H9 (cell line): ENCODE measurements around the gene TMPRSS6. TPM values are rescaled to one million over a fixed set of nuclear protein-coding genes. Genes with fewer than 3 reads are reported as not detected.

Experiments
- DNase-seq: peaks from one replicate; pipeline ENCODE4 v3.0.0-alpha.2; 2017
- H2AFZ ChIP-seq: one replicate; pipeline ENCODE4 v1.6.1; 2013; ENCODE audit warnings: mild to moderate bottlenecking, low read length, control low read depth, moderate library complexity
- H2AK5ac ChIP-seq: 2 replicates; pipeline ENCODE4 v1.6.1; 2013; ENCODE audit warnings: low read length, control low read depth, mixed read lengths; ENCODE audit not compliant: insufficient read length
- H2BK120ac ChIP-seq: one replicate; pipeline ENCODE4 v1.6.1; 2013; ENCODE audit warnings: low read depth, mild to moderate bottlenecking, low read length, control low read depth, inconsistent platforms; ENCODE audit not compliant: poor library complexity, severe bottlenecking
- H2BK12ac ChIP-seq: 2 replicates; pipeline ENCODE4 v1.6.1; 2013; ENCODE audit warnings: low read length, control low read depth, mixed read lengths, low read depth; ENCODE audit not compliant: insufficient read length
- H2BK15ac ChIP-seq: 2 replicates; pipeline ENCODE4 v1.6.1; 2013; ENCODE audit warnings: low read depth, low read length, control low read depth
- H2BK20ac ChIP-seq: one replicate; pipeline ENCODE4 v1.6.1; 2013; ENCODE audit warnings: low read depth, mild to moderate bottlenecking, low read length, control low read depth, inconsistent platforms; ENCODE audit not compliant: poor library complexity, severe bottlenecking
- H2BK5ac ChIP-seq: 2 replicates; pipeline ENCODE4 v1.6.1; 2013; ENCODE audit warnings: low read length, control low read depth, mixed read lengths; ENCODE audit not compliant: insufficient read length
- H3K14ac ChIP-seq: 2 replicates; pipeline ENCODE4 v1.6.1; 2013; ENCODE audit warnings: low read length, control low read depth; ENCODE audit not compliant: insufficient read depth
- H3K18ac ChIP-seq: 2 replicates; pipeline ENCODE4 v1.6.1; 2013; ENCODE audit warnings: low read depth, mild to moderate bottlenecking, mixed read lengths, low read length, control low read depth; ENCODE audit not compliant: insufficient read length
- H3K23ac ChIP-seq: 2 replicates; pipeline ENCODE4 v1.6.1; 2013; ENCODE audit warnings: low read length, control low read depth, mixed read lengths, low read depth; ENCODE audit not compliant: insufficient read length
- H3K23me2 ChIP-seq: 2 replicates; pipeline ENCODE4 v1.6.1; 2013; ENCODE audit warnings: low read depth, mild to moderate bottlenecking, mixed read lengths, low read length, control low read depth; ENCODE audit not compliant: insufficient read length, poor library complexity, severe bottlenecking
- H3K27ac ChIP-seq: 2 replicates; pipeline ENCODE4 v1.5.1; 2013; ENCODE audit warnings: low read length, control low read depth, mixed read lengths, low read depth; ENCODE audit not compliant: insufficient read length
- H3K27me3 ChIP-seq: 2 replicates; pipeline ENCODE4 v1.6.1; 2013; ENCODE audit warnings: low read length, control low read depth, inconsistent platforms; ENCODE audit not compliant: insufficient read depth
- H3K4ac ChIP-seq: 2 replicates; pipeline ENCODE4 v1.6.1; 2013; ENCODE audit warnings: low read depth, mild to moderate bottlenecking, control low read depth, inconsistent platforms, low read length, moderate library complexity
- H3K4me1 ChIP-seq: 2 replicates; pipeline ENCODE4 v1.6.1; 2013; ENCODE audit warnings: low read length, control low read depth, inconsistent platforms; ENCODE audit not compliant: insufficient read depth
- H3K4me2 ChIP-seq: 2 replicates; pipeline ENCODE4 v1.6.1; 2013; ENCODE audit warnings: low read length, control low read depth, mixed read lengths; ENCODE audit not compliant: insufficient read length, insufficient read depth
- H3K56ac ChIP-seq: 2 replicates; pipeline ENCODE4 v1.6.1; 2013; ENCODE audit warnings: low read depth, mild to moderate bottlenecking, mixed read lengths, low read length, control low read depth; ENCODE audit not compliant: insufficient read length
- H3K79me1 ChIP-seq: 2 replicates; pipeline ENCODE4 v1.6.1; 2013; ENCODE audit warnings: low read depth, mild to moderate bottlenecking, moderate library complexity, low read length, control low read depth, inconsistent platforms; ENCODE audit not compliant: insufficient read depth, poor library complexity, severe bottlenecking
- H3K79me2 ChIP-seq: 2 replicates; pipeline ENCODE4 v1.6.1; 2013; ENCODE audit warnings: low read length, control low read depth, inconsistent platforms; ENCODE audit not compliant: insufficient read depth
- H3K9ac ChIP-seq: 2 replicates; pipeline ENCODE4 v1.6.1; 2013; ENCODE audit warnings: low read length, control low read depth, mixed read lengths; ENCODE audit not compliant: insufficient read length; ENCODE audit errors: extremely low read depth
- H3K9me3 ChIP-seq: one replicate; pipeline ENCODE4 v1.6.1; 2013; ENCODE audit warnings: low read depth, low read length, inconsistent platforms; ENCODE audit not compliant: control insufficient read depth
- H3T11ph ChIP-seq: one replicate; pipeline ENCODE4 v1.6.1; 2013; ENCODE audit warnings: mild to moderate bottlenecking, low read length, control low read depth, inconsistent platforms
- H4K20me1 ChIP-seq: one replicate; pipeline ENCODE4 v1.6.1; 2013; ENCODE audit not compliant: control insufficient read depth, insufficient read length, insufficient read depth
- H4K5ac ChIP-seq: 2 replicates; pipeline ENCODE4 v1.6.1; 2013; ENCODE audit warnings: low read depth, mild to moderate bottlenecking, mixed read lengths, low read length, control low read depth; ENCODE audit not compliant: insufficient read length
- H4K8ac ChIP-seq: replicated peaks from 2 replicates; pipeline ENCODE4 v1.6.1; 2013; ENCODE audit warnings: low read length, control low read depth, mixed read lengths, low read depth; ENCODE audit not compliant: insufficient read length
- H4K91ac ChIP-seq: 2 replicates; pipeline ENCODE4 v1.6.1; 2013; ENCODE audit warnings: low read depth, mild to moderate bottlenecking, moderate library complexity, mixed read lengths, low read length, control low read depth; ENCODE audit not compliant: insufficient read length
- H3K27ac Mint-ChIP-seq, 3 experiments: 2 replicates in 2 of 3; 3 replicates in 1 of 3; pipeline ENCODE4 v1.8.0; 2020 to 2021; ENCODE audit warnings: mixed read lengths in 3 of 3, mild to moderate bottlenecking in 1 of 3, moderate library complexity in 1 of 3
- H3K27me3 Mint-ChIP-seq: 2 replicates; pipeline ENCODE4 v1.8.0; 2021; ENCODE audit warnings: low read depth, mild to moderate bottlenecking, moderate library complexity, mixed read lengths
- H3K36me3 Mint-ChIP-seq, 3 experiments: 2 replicates in 2 of 3; 3 replicates in 1 of 3; pipeline ENCODE4 v1.8.0; 2020 to 2021; ENCODE audit warnings: low read depth in 3 of 3, mixed read lengths in 3 of 3; ENCODE audit not compliant: insufficient read depth in 1 of 3
- H3K4me1 Mint-ChIP-seq, 2 experiments: 2 replicates each; pipeline ENCODE4 v1.8.0; 2020; ENCODE audit warnings: mixed read lengths in 2 of 2
- H3K4me3 Mint-ChIP-seq, 2 experiments: 2 replicates in 1 of 2; 3 replicates in 1 of 2; pipeline ENCODE4 v1.8.0; 2020 to 2021; ENCODE audit warnings: mild to moderate bottlenecking in 2 of 2, mixed read lengths in 2 of 2, moderate library complexity in 1 of 2
- H3K9me3 Mint-ChIP-seq, 2 experiments: 2 replicates in 1 of 2; 3 replicates in 1 of 2; pipeline ENCODE4 v1.8.0; 2020; ENCODE audit warnings: mild to moderate bottlenecking in 2 of 2, mixed read lengths in 2 of 2, moderate library complexity in 1 of 2
- WGBS: extraction: QIAGEN DNeasy Blood & Tissue Kit; methylation state at CpG from one replicate; pipeline ENCODE4 v1.1.7; 2013; ENCODE audit warnings: missing lambda C conversion rate, low lambda C conversion rate, mixed read lengths; ENCODE audit not compliant: insufficient read length; ENCODE audit errors: extremely low coverage; 5-methylcytosine and 5-hydroxymethylcytosine counted together
- total RNA-seq: library from RNA; stranded (reverse); gene quantifications from 2 replicates; pipeline ENCODE4 v1.2.1, GENCODE V29; 2021
- TF ChIP-seq, protein P1 (sequence below): fragments of 200-600 bp; sonication (generic); conservative IDR thresholded peaks from 3 replicates; pipeline ENCODE4 v1.8.0; 2021; ENCODE audit warnings: antibody characterized with exemption, mild to moderate bottlenecking

TMPRSS6 gene
- total RNA-seq, 1 experiment from 2014 or later = not detected

DNA sequence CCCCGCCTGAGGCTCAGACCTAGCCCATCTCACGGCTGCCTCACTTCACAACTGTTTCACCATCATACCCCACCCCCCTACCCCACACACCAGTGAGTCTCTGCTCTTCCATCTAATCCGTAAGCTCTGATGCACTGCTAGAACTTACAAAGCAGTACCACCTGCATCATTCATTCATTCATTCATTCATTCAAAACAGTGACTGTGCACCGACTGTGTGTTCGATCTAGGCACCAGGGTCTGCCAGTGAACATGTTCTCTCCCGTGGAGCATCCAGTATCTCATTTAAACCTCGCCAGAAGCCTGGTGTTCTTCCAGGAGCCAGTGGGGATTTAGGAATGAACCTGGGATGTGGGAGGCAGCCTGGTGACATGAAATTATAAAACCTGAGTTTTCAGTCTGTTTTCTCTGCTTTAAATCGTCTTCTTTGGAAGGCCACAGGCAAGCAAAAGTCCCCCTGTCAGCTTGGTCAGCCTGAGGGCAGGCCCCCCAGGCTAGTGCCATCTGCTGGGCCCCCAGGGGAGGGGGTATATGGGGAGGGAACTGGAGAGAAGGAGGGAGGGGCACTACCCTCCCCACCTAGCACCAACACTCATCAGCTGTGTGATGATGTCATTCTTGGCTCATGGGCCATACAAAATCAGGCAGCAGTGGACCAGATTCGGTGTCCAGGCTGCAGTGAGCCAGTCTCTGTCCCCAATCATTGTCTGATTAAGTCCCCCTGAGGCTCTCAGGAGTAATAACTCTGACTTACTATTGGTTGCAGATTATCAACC is 18.4 kb downstream of the TMPRSS6 start:
- H2AFZ ChIP-seq = no peak overlapping the region

More for the DNA sequence above, 18.4 kb downstream of the TMPRSS6 start:
- Histone ChIP-seq H3K18ac (no peak overlapping the region), H3K79me1 (no peaks in the 10 kb centered on the region), H3K79me2 (no peaks in the 10 kb centered on the region), H3K27ac (no peak overlapping the region), H3K27me3 (no peaks in the 10 kb centered on the region), H3K4me1 (no peaks in the 10 kb centered on the region), H2BK120ac (no peak overlapping the region), H2BK15ac (no peak overlapping the region), H3K14ac (no peak overlapping the region; the same call in 1 of the 2 replicates), H3K4ac (no peak overlapping the region), H4K8ac (no peak overlapping the region), H4K20me1 (no peaks in the 10 kb centered on the region), H3K9me3 (no peaks in the 10 kb centered on the region), H4K91ac (no peak overlapping the region), H3K23ac (no peak overlapping the region), H3K9ac (no peak overlapping the region), H3K56ac (no peak overlapping the region), H2AK5ac (no peak overlapping the region), H3K4me2 (no peak overlapping the region), H3T11ph (no peak overlapping the region), H2BK12ac (no peak overlapping the region), H2BK5ac (no peak overlapping the region), H2BK20ac (no peak overlapping the region), H4K5ac (no peak overlapping the region), H3K23me2 (no peaks in the 10 kb centered on the region)
- no peak overlapping the region for H3K27ac Mint-ChIP-seq
- DNase-seq = no peak
- WGBS = no CpG with 5 or more reads among the region's 9 CpGs
- no peaks in the 10 kb centered on the region for H3K9me3 Mint-ChIP-seq
- H3K36me3 Mint-ChIP-seq = no peaks in the 10 kb centered on the region
- TF ChIP-seq, protein P1, sequence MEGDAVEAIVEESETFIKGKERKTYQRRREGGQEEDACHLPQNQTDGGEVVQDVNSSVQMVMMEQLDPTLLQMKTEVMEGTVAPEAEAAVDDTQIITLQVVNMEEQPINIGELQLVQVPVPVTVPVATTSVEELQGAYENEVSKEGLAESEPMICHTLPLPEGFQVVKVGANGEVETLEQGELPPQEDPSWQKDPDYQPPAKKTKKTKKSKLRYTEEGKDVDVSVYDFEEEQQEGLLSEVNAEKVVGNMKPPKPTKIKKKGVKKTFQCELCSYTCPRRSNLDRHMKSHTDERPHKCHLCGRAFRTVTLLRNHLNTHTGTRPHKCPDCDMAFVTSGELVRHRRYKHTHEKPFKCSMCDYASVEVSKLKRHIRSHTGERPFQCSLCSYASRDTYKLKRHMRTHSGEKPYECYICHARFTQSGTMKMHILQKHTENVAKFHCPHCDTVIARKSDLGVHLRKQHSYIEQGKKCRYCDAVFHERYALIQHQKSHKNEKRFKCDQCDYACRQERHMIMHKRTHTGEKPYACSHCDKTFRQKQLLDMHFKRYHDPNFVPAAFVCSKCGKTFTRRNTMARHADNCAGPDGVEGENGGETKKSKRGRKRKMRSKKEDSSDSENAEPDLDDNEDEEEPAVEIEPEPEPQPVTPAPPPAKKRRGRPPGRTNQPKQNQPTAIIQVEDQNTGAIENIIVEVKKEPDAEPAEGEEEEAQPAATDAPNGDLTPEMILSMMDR = no peak
- H3K27me3 Mint-ChIP-seq = peaks cover 54% of the 10 kb centered on the region
- peaks cover 10 to 16% of the 10 kb centered on the region in 2 experiments for H3K4me1 Mint-ChIP-seq
- no peak overlapping the region for H3K4me3 Mint-ChIP-seq
